Measurements from ENCODE around the gene TNRC18.
"Not testable (repeated sequence)": the region's sequence is repeated elsewhere in the genome, so short reads cannot be mapped to it uniquely, and the experiment has no call there.

TNRC18 gene

GRCh38 chr7:5270788-5271187, 152.8 kb downstream of the TNRC18 start:
- no peak overlapping the region for H3K4me3 ChIP-seq (ENCODE audit: low read depth, low read length)
- no peak for TF ChIP-seq CTCF (IDR thresholded peaks at IDR 0.05; ENCODE audit: control insufficient read depth, extremely low read depth, insufficient read depth)
- DNase-seq (ENCODE audit: low read depth), result no peak

GRCh38 chr7:5269992-5270657, 153.5 kb downstream of the TNRC18 start:
- not testable (repeated sequence) for DNase-seq (ENCODE audit: low read depth)

GRCh38 chr7:5267829-5268228, 155.8 kb downstream of the TNRC18 start:
- not testable (repeated sequence) for H3K4me3 ChIP-seq (ENCODE audit: low read depth, low read length); DNase-seq (ENCODE audit: low read depth)

More at GRCh38 chr7:5269992-5270657, 153.5 kb downstream of the TNRC18 start:
- H3K4me3 ChIP-seq (ENCODE audit: low read depth, low read length), result not testable (repeated sequence)

- DNase-seq (ENCODE audit: low read depth), result no peak
- no peak overlapping the region for H3K4me3 ChIP-seq (ENCODE audit: low read depth, low read length)
- TF ChIP-seq CTCF (IDR thresholded peaks at IDR 0.05; ENCODE audit: control insufficient read depth, extremely low read depth, insufficient read depth), result no peak
Observed at GRCh38 chr7:5266191-5267028, 157.2 kb downstream of the TNRC18 start.

GRCh38 chr7:5265320-5266190, 158.1 kb downstream of the TNRC18 start:
- TF ChIP-seq CTCF (IDR thresholded peaks at IDR 0.05; ENCODE audit: control insufficient read depth, extremely low read depth, insufficient read depth), result no peak
- no peak for DNase-seq (ENCODE audit: low read depth)
- H3K4me3 ChIP-seq (ENCODE audit: low read depth, low read length), result no peak overlapping the region

- not testable (repeated sequence) for DNase-seq (ENCODE audit: low read depth); H3K4me3 ChIP-seq (ENCODE audit: low read depth, low read length)
Observed at GRCh38 chr7:5263066-5263465, 160.6 kb downstream of the TNRC18 start.

GRCh38 chr7:5260530-5261068, 163.0 kb downstream of the TNRC18 start:
- DNase-seq (ENCODE audit: low read depth); H3K4me3 ChIP-seq (ENCODE audit: low read depth, low read length): not testable (repeated sequence)

Measured in LNCaP clone FGC (cell line).